ENCODE data around the gene PIP4K2C. TPM values are rescaled to one million over a fixed set of nuclear protein-coding genes. Genes with fewer than 3 reads are reported as not detected.
A peak's percentile ranks its signal among the peaks of the same experiment; 100 is the strongest.

PIP4K2C gene
- total RNA-seq, 2 donors from 2014 or later, result 37.4 to 51.1 TPM

GRCh38 chr12:57618966-57619433 is 28.0 kb downstream of the PIP4K2C start:
- 71% methylated on average over 16 of the region's 16 CpGs for WGBS

DNA sequence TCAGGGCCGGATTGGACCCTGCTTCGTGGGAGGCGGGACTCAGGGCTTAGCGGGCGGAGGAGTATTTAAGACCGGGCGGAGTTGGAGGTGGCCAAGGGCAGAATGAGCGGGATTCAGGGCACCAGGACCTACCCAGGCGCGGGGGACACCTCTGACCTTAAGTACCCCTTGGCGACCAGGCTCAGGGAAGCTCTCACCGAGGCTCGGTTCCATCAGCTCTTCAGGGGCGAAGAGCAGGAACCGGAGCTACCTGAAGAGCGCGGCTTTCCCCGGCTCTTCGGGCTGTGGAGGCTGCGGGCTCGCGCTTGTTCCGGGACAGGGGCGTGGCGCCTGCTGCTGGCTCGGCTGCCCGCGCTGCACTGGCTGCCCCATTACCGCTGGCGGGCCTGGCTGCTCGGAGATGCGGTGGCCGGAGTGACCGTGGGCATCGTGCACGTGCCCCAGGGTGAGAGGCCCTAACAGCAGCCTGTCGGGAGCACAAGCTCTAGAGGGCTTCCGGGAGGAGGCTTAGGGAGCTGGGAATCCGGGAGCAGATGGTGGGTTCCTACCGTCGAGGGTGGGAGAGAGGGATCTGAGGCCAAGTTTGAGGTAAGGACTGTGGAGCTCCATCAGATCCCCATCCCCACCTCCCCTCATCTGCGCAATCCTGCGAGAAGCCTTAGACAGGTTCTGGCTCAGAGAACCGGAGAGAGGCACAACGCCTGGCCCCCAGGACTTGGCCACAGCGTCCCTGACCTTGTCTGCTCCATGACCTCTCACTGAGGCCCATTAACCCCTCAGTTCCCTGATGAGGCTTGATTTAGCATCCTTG is 28.6 kb downstream of the PIP4K2C start:
- intact Hi-C loops (cut with DNase I), result loop anchor here (10.0 kb wide), 1 partner anchor 155 kb away; no protein-coding TSS in a partner anchor
- H3K27me3 ChIP-seq (replicated peaks; ENCODE audit: insufficient read depth), result no peaks in the 10 kb centered on the region

More at GRCh38 chr12:57618966-57619433, 28.0 kb downstream of the PIP4K2C start:
- no peak overlapping the region for H3K4me3 ChIP-seq
- H3K9me3 ChIP-seq, result no peaks in the 10 kb centered on the region
- H3K27ac ChIP-seq, result no peak overlapping the region
- intact Hi-C loops (cut with DNase I), result no loop called here
- DNase-seq (ENCODE audit: low spot score), result no peak
- peaks cover 0 to 6% of the 10 kb centered on the region in 2 donors for H3K36me3 ChIP-seq
- H3K27me3 ChIP-seq (replicated peaks; ENCODE audit: insufficient read depth), result no peaks in the 10 kb centered on the region
- no peak for TF ChIP-seq CTCF (IDR thresholded peaks at IDR 0.05)
- H3K4me1 ChIP-seq (replicated peaks), result peaks cover 8% of the 10 kb centered on the region

GRCh38 chr12:57620245-57620935 is 29.4 kb downstream of the PIP4K2C start:
- no peak overlapping the region for H3K4me3 ChIP-seq
- H3K27me3 ChIP-seq (replicated peaks; ENCODE audit: insufficient read depth), result peaks cover 1% of the 10 kb centered on the region
- H3K9me3 ChIP-seq, result no peaks in the 10 kb centered on the region
- 46% methylated on average over 13 of the region's 13 CpGs for WGBS
- no peak for DNase-seq (ENCODE audit: low spot score)
- peaks cover 8% of the 10 kb centered on the region for H3K4me1 ChIP-seq (replicated peaks)
- intact Hi-C loops (cut with DNase I), result loop anchor here (10.0 kb wide), 1 partner anchor 156 kb away; no protein-coding TSS in a partner anchor
- H3K27ac ChIP-seq, result no peak overlapping the region
- no peak for TF ChIP-seq POLR2A (IDR thresholded peaks at IDR 0.05)
- no peak for TF ChIP-seq CTCF (IDR thresholded peaks at IDR 0.05)
- TF ChIP-seq POLR2AphosphoS5 (IDR thresholded peaks at IDR 0.05), result no peak
- peaks cover 0 to 3% of the 10 kb centered on the region in 2 donors for H3K36me3 ChIP-seq

More for the DNA sequence above, 28.6 kb downstream of the PIP4K2C start:
- no peak for TF ChIP-seq CTCF (IDR thresholded peaks at IDR 0.05)
- TF ChIP-seq POLR2AphosphoS5 (IDR thresholded peaks at IDR 0.05), result no peak
- TF ChIP-seq POLR2A (IDR thresholded peaks at IDR 0.05), result no peak
- H3K4me3 ChIP-seq, result no peak overlapping the region
- no peaks in the 10 kb centered on the region for H3K9me3 ChIP-seq
- peaks cover 8% of the 10 kb centered on the region for H3K4me1 ChIP-seq (replicated peaks)
- DNase-seq (ENCODE audit: low spot score), result no peak
- H3K27ac ChIP-seq, result no peak overlapping the region
- WGBS, result 39% methylated on average over 42 of the region's 46 CpGs
- peaks cover 0 to 6% of the 10 kb centered on the region in 2 donors for H3K36me3 ChIP-seq

DNA sequence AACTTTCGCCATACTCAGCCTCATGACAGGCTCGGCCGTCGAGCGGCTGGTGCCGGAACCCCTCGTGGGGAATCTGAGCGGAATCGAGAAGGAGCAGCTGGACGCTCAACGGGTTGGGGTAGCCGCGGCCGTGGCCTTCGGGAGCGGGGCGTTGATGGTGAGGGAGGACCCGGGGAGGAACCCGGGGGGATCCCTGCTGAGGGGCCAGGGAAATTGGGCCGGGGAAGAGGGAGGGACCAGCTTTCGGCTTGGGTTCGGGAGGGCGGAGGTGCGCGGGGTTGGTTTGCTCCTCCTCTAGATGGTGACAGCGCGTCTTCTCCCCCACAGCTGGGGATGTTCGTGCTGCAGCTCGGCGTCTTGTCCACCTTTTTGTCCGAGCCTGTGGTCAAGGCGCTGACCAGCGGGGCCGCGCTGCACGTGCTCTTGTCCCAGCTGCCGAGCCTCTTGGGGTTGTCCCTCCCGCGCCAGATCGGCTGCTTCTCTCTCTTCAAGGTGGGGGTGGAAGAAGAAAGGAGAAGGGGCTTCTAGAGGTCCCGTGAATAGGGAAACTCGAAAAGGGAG is 30.0 kb downstream of the PIP4K2C start:
- H3K9me3 ChIP-seq, result no peaks in the 10 kb centered on the region
- peaks cover 8% of the 10 kb centered on the region for H3K27me3 ChIP-seq (replicated peaks; ENCODE audit: insufficient read depth)
- peaks cover 8% of the 10 kb centered on the region for H3K4me1 ChIP-seq (replicated peaks)
- TF ChIP-seq POLR2AphosphoS5 (IDR thresholded peaks at IDR 0.05) (no peak), POLR2A (IDR thresholded peaks at IDR 0.05) (no peak), CTCF (IDR thresholded peaks at IDR 0.05) (no peak)
- no peaks in the 10 kb centered on the region for H3K36me3 ChIP-seq
- H3K27ac ChIP-seq, result no peak overlapping the region
- H3K4me3 ChIP-seq, result peak overlapping the region; percentile 2 to 23
- intact Hi-C loops (cut with DNase I), result loop anchor here (1.0 to 10.0 kb wide), 2 partner anchors 38 to 156 kb away; no protein-coding TSS in a partner anchor
- 13% methylated on average over 42 of the region's 42 CpGs for WGBS
- DNase-seq (ENCODE audit: low spot score), result no peak

Data from prostate gland (tissue), 2 donors.